ENCODE results near the gene PHF21B. TPM values are rescaled to one million over a fixed set of nuclear protein-coding genes. Genes with fewer than 3 reads are reported as not detected.

The PHF21B gene
- total RNA-seq, result not detected in 2 replicates

GRCh38 chr22:45009606-45010531 lies at the start of gene PHF21B:
Gene PHF21B, minus strand, starts transcription at chr22:45010005. Its CDS starts 456 bp downstream, at chr22:45009549.

Other genes starting within 250 kb of the PHF21B start
- gene NUP50, start 153.9 kb upstream of the PHF21B start, total RNA-seq, result 27.3 and 55.6 TPM in 2 replicates
- 23.4 and 27.9 TPM in 2 replicates for gene KIAA0930, start 230.9 kb upstream of the PHF21B start, total RNA-seq